RWPE2 (cell line): Measurements from ENCODE around the gene TMEM43.

Experiments
- ATAC-seq: fragments of 200-7000 bp; cut with Tn5 transposase; 3 replicates; pipeline ENCODE4 v1.9.1; 2021; ENCODE audit warnings: low read depth
- DNase-seq: peaks from one replicate; pipeline ENCODE4 v3.0.0-alpha.2; 2020; ENCODE audit warnings: low spot score
- H3K27ac ChIP-seq: fragments of 450-650 bp; 2 replicates; pipeline ENCODE4 v1.5.1; 2017; ENCODE audit warnings: mild to moderate bottlenecking; ENCODE audit not compliant: poor library complexity, severe bottlenecking
- H3K27me3 ChIP-seq: fragments of 250-450 bp; sonication (Bioruptor Pico); 2 replicates; pipeline ENCODE4 v1.5.1; 2021; ENCODE audit warnings: mild to moderate bottlenecking, moderate library complexity; ENCODE audit not compliant: insufficient read depth, poor library complexity, severe bottlenecking
- H3K36me3 ChIP-seq: fragments of 250-450 bp; sonication (Bioruptor Pico); 2 replicates; pipeline ENCODE4 v1.5.1; 2020; ENCODE audit warnings: low read depth, mild to moderate bottlenecking, moderate library complexity
- H3K4me1 ChIP-seq: fragments of 250-450 bp; sonication (Bioruptor Pico); 2 replicates; pipeline ENCODE4 v1.5.1; 2021; ENCODE audit warnings: mild to moderate bottlenecking, moderate library complexity; ENCODE audit not compliant: insufficient read depth, poor library complexity, severe bottlenecking
- H3K4me3 ChIP-seq: fragments of 250-450 bp; sonication (Bioruptor Pico); 2 replicates; pipeline ENCODE4 v1.5.1; 2021; ENCODE audit warnings: mild to moderate bottlenecking, moderate library complexity; ENCODE audit not compliant: severe bottlenecking
- H3K9me3 ChIP-seq: fragments of 250-450 bp; sonication (Bioruptor Pico); 2 replicates; pipeline ENCODE4 v1.5.1; 2021; ENCODE audit warnings: mild to moderate bottlenecking, moderate library complexity; ENCODE audit not compliant: severe bottlenecking
- CTCF ChIP-seq: fragments of 450-650 bp; IDR thresholded peaks from one replicate; pipeline ENCODE4 v1.5.1; 2017; ENCODE audit warnings: mild to moderate bottlenecking, moderate library complexity; ENCODE audit not compliant: poor library complexity, severe bottlenecking

Gene TMEM43

GRCh38 chr3:14162178-14162577, 37.3 kb downstream of the TMEM43 start:
- no peak for TF ChIP-seq CTCF
- Histone ChIP-seq H3K4me3 (no peak overlapping the region), H3K27me3 (no peaks in the 10 kb centered on the region), H3K27ac (no peak overlapping the region), H3K9me3 (peaks cover 7% of the 10 kb centered on the region), H3K4me1 (peaks cover 5% of the 10 kb centered on the region), H3K36me3 (peaks cover 93% of the 10 kb centered on the region)
- ATAC-seq: no peak
- DNase-seq: no peak

DNA sequence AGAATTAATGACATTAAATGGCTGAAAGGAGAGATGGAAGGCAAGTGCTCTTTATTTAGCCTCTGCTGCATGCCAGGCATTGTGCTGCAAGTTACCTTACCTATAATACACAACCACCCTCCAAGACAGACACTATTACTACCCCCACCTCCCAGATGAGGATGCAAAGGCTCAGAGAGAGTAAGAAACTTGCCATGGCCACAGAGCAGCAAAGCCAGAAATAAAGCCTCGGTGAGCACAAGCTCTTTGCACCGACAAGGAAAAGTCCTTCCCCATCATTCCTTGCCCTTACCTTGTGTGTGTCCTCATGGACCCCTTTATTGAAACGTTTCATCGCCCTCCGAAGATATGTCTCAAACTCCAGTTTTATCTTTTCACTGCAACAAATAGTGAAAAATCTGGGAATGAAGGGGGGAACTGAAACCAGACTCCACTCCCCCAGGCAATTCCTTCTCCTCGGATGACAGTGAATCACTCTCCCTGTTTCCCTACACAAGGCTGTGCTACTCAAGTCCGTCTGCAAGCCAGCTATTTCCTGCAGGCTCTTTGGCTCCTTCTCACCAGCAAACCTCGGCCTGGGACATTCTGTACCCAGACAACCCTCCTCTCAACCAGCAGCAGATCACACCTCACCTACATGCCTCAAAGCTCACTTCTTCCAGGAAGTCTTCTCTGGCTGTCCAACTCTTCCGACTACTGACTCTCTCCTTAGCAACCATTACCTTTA, 42.2 kb downstream of the TMEM43 start:
- peak; percentile 56 for ATAC-seq
- H3K4me3 ChIP-seq: no peak overlapping the region
- H3K36me3 ChIP-seq: peaks cover 96% of the 10 kb centered on the region
- H3K9me3 ChIP-seq: no peaks in the 10 kb centered on the region
- no peak for DNase-seq
- TF ChIP-seq CTCF: no peak
- peaks cover 24% of the 10 kb centered on the region for H3K4me1 ChIP-seq
- no peaks in the 10 kb centered on the region for H3K27me3 ChIP-seq
- H3K27ac ChIP-seq: peak overlapping the region; percentile 61

GRCh38 chr3:14169435-14169834, 44.6 kb downstream of the TMEM43 start:
- Histone ChIP-seq H3K27ac (peak overlapping the region; percentile 63), H3K36me3 (peaks cover 84% of the 10 kb centered on the region), H3K27me3 (no peaks in the 10 kb centered on the region), H3K4me3 (no peak overlapping the region), H3K4me1 (peaks cover 28% of the 10 kb centered on the region), H3K9me3 (no peaks in the 10 kb centered on the region)
- ATAC-seq: no peak
- no peak for TF ChIP-seq CTCF
- no peak for DNase-seq

DNA sequence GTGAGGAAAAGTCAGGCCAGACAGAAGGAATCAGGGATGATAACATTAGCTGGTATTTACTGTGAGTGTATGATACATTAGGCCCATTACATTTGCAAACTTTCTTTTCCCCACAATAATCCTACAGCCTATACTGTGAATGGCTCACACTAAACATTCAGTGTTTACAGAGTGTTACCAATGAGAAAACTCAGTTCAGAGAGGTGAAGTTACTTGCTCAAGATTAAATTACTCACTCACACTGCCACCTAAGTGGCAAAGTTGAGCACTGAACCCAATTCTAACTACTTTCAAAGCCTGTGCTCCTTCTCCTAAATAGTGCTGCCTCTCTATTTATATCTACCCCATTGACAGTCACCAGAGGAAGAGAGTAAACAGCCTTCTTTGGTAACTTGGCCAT, 45.0 kb downstream of the TMEM43 start:
- Histone ChIP-seq H3K36me3 (peaks cover 80% of the 10 kb centered on the region), H3K9me3 (no peaks in the 10 kb centered on the region), H3K27me3 (no peaks in the 10 kb centered on the region), H3K4me1 (peaks cover 32% of the 10 kb centered on the region), H3K4me3 (no peak overlapping the region), H3K27ac (peak overlapping the region; percentile 63)
- TF ChIP-seq CTCF: no peak
- DNase-seq (no peak), ATAC-seq (0 out of 3 replicates have a peak, but pooled peaks have one; percentile 25)

DNA sequence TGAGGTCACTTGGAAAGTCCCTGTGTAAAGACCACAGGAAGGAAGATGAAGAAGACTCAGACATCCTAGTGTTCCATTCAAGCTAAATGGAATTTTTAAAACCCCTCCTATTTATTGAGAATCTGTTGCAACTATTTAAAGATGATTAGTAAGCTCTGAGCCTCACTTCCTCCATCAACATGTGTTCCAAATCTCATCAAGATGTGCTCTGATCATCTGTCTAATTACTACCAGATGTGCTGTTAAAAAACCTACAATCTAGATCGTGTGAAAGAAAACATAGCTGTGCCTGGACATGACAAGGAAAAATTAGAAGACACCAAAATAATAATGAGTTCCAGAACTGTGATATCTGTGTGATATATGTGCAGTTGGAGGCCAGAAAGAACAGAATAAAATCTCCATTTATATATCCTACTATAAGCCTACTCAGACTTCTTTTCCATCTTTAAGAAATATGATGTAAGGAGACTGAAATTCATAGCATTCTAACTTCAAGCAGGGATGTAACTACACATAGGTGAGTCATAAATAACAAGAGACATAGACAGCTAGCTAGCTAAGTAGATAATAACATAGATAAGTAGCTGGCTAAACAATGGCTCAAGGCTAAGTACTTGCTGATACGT, 45.8 kb downstream of the TMEM43 start:
- no peak for TF ChIP-seq CTCF
- Histone ChIP-seq H3K27ac (peak overlapping the region; percentile 63), H3K4me3 (no peak overlapping the region), H3K36me3 (peaks cover 72% of the 10 kb centered on the region), H3K27me3 (no peaks in the 10 kb centered on the region), H3K9me3 (no peaks in the 10 kb centered on the region), H3K4me1 (peaks cover 32% of the 10 kb centered on the region)
- peak; percentile 91 for ATAC-seq
- DNase-seq: no peak
